Stimulated activated CD8-positive, alpha-beta memory T cell treated with anti-CD3 and anti-CD28 coated beads, Interleukin-12 subunit alpha, Interleukin-12 subunit beta, amount 100 ng/mL, for 4 hours (primary cell): ENCODE data around the gene RIOX2.

Experiments
- DNase-seq: peaks from one replicate; pipeline ENCODE4 v3.0.0-alpha.2; 2020; ENCODE audit warnings: low read depth

Gene RIOX2

DNA sequence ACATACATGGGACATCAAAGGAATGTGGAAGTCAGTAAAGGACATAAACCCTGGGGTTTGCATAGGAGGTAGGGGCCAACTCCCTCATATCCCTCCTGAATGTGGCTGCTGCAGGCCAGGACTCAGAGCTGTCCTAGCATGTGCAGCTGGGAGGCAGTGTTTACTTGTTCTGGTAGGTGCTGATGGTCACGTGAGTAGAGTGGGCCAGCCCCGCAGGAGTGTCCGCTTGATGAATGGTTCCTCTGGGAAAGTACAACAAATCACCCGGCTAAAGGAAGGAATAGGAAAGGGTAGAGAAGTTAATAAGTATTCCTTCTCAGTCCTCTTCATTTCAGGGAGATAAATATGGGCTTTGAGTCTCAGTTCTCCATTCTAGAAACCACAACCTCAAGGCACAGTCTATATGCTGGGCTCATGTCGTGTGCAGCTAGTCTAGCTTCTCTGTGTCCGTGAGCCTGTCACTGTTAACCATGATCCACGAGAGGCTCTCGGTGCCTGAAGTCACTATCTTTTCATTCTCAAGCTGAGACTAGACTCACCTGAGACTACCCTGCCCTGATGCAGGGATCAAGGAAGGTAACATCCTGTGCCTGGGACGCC is 17.9 kb downstream of the RIOX2 start:
- no peak for DNase-seq

DNA sequence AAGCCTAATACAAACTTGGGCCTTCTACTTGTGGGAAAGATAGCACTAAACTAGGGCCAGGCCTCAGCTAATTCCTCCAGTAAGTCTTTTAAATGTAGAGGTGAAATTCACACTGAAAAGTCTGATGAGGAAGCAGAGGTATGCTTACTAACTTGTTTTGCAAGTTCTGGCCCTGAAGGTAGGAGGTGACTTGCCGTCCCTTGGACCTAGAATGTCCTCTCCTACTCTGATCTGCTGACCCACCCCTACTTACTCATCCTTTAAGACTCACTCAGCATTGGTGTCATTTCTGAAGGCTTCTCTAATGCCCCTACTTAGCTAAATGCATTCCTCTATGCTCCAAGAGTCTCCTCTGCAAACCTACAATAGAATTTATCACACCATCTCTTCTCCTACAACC is 19.4 kb downstream of the RIOX2 start:
- no peak for DNase-seq

DNA sequence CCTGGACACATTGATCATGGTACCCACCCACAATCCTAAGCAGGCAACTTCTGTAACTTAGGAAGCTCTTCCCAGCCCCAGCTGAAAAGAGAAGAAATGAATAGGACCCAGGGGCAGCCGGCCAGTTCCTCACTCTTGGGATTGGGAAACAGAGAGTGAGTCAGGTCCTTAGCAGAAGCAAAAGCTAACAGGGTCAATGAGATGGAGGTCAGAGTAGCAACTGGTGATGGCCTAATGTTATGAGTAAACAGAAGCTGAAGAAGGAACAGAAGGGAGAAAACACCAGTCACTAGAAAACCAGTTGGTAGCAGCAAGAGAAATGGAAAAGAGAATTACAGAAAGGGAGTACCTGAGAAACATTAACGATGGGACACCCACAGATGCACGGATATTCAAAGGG is 20.0 kb downstream of the RIOX2 start:
- no peak for DNase-seq

DNA sequence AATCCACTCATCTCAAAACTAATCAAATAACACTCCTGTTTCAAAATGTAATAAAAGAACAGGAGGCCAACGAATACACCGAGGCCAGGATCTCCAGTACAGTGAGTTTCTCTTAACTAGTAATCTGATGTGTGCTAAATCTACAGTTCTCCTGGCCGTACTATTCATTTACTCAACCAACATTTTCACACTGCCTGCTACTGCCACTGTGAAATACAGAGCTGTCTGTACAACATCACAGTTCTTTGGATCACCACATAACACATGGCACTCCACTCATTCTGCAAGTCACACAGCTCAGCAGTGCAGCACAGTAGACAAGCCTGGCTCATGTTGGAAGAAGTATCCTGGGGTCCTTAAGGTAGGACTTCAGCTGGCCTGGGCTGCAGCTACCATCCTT is 21.9 kb downstream of the RIOX2 start:
- no peak for DNase-seq

DNA sequence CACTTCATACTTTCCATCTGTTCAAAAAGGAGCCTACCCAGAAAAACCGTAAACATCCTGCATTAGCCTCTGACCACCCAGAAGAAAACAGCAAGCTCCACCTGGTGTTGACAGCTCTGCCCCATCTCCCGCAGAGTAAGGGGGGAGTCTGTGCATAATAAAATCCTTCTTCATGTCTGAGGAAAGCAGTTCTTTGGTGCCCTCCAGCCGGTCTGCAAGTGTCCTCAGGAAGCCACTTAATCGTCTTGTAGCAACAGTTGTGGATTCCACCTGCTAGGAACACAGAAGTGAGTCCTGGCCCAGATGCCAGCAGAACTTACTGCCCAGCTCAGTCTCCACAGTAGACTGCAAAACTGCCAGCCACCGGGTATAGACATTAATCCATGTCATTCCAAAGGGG is 22.5 kb downstream of the RIOX2 start:
- DNase-seq, result no peak

DNA sequence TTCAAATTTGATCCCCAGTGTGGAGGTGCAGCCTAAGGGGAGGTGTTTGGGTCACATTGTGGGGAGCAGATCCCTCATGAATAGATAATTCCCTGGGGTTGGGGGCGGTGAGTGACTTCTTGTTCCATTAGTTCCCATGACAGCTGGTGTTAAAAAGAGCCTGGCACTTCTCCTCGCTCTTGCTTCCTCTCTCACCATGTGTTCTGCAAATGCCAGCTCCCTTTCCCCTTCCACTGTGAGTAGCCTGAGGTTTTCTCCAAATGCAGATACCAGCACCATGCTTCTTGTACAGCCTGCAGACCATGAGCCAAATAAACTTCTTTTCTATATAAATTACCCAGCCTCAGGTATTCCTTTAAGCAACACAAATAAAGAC is 23.1 kb downstream of the RIOX2 start:
- DNase-seq, result no peak

DNA sequence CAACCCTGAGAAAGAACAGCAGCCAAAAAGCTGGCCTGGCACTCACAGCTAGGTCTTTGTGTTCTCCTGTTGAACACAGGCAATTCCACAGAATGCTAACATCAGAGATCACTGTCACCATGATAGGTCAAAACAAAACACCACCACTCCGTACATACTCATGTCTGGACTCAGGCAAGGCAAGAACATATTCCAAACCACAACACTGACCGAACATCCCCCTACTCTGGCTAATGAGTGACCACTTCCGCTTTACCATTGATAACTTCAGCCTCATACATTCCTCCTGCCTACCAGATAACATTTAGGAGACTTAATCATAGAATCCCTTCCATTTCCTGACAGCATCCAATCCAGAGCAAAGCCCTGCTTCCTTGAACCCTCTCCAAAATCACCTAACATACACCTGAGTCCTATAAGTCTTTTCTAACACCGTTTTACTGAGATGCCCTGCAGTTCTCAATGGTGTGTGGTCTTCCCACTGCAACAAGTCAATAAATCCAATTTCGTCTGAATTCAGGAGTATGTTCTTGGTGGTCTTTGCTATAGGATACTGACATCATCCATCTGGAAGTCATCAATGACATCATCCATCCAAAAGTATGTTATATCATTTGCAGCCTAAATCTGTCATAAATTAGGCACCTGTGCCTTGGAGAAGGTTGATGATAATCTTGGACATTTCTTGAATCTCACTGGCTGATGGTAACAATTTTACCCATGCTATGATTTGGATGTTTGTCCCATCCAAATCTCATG is 23.7 kb downstream of the RIOX2 start:
- DNase-seq, result no peak

DNA sequence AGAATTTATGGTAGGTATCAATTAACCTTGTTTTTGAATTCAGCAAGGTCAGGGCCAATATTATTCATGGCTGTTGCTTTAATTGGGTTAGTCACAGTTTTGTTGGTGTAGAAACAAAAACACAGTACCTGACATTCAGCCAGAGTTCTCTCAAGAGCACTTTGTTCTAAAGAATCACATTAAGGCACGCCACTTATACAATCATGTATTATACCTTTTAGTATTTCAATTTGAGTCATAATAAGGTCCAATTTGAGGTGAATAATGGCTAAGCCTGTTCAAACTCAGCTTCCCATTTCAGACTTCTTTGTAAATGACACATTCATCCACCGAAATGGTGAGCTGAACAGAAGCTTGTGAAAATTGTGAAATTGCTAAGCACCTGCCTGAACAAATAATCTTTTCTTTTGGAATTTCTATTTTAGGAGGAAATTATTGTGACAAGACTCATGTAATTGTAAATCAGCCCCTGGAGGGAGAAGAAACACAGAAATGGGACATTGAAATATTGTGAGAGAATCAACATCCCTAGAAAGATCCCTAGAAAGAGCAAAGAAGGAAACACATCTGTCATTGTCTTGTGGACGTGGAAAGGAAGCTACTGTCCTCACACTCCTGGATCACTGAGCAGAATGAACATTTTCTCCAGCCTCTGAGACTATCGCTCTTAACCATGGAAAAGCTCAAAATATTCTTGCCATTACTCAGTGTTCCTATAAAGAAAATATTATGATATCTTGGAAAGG is 29.3 kb downstream of the RIOX2 start:
- no peak for DNase-seq

DNA sequence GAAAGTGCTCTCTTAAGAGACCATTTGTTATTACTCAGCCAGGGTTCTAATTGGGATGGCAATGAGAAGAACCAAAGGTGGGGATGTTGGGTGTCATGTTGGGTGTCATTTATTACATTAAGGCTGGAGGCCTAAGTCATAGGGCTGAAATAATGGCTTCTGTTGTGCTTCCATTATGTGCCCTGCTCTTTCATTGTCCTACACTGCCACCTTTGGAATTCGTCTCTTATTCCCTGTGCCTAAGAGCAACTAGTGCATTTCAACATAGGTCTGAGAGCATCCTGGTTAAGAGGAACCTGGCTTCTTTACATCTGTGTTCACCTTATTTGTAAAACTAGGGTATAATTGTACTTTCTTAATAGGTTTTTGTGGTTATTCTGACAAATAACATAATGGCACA is 32.2 kb downstream of the RIOX2 start:
- DNase-seq, result no peak

DNA sequence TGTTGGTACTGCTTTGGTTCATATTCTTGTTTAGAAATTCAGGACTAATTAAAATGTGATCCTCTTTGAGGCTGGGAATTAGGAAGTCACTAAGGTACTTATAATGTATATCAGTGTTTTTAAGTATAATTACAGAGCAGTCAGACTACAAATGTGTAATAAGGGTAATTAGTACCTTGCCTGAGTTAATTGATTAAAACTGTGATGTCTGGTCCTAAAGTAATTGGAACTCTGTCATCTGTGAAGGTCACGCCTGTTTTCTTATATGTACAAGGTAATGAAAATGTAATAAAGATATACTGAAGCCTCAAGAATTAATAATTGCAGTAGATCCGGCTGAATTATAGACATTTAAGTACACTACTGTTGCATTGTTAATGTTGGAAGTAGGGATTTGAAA is 32.8 kb downstream of the RIOX2 start:
- DNase-seq, result no peak

DNA sequence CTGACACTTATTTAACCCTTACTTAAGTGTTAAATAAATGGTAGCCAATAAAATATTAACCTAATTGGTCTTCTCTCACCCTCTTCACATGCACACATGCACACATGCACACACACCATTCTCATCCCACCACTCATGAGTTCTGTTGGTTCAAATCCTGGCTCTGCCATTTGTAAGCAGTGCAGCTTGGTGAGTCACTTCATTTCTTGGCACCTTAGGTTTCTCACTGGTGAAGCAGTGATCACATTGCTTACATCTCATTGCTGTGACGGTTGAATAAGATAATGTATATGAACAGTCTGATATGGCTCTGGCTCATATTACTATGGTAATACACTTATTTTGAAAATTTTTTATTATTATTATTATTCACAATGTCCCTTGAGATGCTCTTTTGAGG is 33.8 kb downstream of the RIOX2 start:
- no peak for DNase-seq

DNA sequence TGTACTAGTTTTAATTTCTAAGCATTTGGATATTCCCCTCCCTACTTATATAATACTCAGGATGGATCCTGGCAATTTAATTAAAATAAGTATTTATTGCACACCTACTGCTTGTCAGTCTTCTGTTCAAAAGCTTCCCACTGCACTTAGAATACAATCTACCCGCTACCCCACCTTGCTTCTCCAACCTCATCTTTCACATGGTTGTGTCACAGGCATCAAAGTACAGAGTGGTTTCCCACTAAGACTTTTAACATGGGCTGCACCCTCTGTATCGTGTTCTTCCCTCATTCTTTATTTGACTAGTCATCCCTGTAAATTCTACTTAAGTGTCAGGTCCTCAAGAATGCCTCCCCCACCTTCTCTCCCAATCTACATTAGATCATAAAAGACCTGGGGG is 35.0 kb downstream of the RIOX2 start:
- DNase-seq, result no peak

DNA sequence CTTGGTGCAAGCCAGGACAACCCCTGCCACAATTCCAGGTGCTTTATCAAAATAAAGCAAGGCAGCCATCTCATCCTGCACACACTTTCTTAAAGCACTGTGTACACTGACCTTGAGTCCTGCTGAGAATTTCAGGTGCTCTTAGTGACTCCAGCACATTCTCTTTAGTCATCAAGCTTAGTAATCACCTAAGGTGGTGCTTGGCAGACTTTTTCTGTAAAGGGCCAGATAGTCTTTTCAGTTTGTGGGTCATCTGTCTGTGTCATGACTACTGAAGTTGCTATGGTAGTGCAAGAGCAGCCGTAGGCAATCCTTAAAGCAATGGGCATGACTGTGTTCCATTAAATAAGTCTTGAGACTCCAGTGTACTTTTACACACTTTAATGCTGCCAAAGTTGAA is 36.4 kb downstream of the RIOX2 start:
- no peak for DNase-seq

DNA sequence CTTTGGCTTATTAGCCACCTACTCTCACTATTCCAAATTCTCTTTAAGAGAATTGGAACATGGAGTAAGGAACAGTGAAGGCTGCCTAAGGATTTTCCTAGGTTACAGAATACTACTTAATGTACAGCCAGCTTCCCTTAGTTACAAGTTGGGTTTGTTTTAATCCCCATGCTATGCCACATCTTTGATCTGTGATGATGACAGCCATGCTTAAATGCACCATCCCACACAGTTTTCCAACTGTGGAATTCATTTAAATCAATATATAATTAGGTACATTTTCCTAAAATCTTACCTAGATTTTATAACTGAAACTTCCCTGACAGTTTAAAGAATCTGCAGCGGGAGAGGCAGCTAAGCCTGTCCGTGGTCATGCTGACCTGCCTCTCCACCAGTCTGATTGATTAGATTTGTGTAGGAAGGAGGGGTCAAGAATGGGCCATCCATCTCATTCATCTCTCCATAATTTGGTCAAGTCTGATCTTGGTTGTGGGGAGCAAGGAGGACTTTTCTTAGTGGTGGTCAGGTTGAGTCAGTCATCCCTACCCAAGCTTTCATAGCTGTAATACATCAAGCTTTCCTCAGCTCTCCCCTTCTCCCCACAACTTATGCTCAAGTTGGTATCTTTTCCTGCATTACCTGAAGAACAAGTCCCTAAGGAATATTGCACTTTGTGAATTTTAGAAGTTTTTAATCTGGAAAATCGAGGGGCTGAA is 37.1 kb downstream of the RIOX2 start:
- DNase-seq, result no peak

DNA sequence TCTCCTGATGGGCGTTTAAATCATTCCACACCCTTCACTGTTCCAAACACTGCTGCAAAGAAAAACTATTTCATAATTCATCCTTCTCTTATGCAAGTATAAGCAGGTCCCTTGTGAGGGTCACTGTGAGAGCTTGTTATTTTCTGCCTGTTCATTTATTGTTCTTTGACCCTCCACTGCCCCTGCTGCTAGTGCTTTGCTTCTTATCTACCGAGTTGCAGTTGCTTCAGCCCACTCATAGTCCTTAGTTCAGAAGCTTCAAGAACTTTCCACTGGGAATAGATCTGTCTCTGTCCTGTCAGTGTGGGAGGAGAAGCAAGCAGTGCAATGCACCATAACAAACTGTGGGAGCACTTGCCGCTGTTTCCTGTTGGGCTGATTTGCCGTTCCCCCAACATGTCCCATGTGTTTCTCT is 39.8 kb downstream of the RIOX2 start:
- DNase-seq, result no peak

DNA sequence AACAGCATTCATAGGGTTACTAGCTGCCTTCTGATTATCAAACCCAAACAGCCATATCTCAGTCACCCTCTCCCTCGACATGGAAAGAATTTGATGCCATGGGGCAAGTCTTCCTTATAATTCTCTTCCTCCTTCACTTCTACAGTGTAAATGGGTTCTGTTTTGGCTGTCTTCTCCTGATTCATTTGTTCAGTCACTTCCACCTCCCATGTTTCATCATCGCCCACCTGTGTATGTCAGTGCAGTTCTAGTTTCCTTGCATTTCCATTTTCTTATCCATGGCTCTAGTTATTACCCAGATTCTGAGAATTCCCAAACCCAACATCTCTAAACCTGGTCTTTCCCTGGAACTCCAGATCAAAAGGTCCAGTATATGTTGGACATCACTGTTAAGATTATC is 41.0 kb downstream of the RIOX2 start:
- no peak for DNase-seq

DNA sequence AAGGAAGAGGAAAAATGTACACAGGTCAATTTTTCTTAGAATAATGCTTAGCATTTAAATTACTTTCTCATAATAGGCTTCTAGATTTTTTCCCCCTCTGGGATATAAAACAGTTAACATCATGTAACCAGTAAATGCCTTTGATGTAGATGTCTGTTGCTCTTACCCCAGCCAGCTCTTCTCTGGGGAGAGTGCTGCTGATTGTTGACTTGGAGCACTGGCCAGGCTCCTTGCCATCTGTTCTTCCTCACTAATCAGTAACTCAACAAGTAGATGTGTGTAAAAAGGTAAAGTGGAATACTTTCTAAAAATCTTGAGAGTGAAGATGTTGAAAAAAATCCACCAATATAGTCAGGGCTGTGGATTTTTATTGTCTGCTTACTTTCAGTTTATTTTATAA is 42.2 kb downstream of the RIOX2 start:
- no peak for DNase-seq

DNA sequence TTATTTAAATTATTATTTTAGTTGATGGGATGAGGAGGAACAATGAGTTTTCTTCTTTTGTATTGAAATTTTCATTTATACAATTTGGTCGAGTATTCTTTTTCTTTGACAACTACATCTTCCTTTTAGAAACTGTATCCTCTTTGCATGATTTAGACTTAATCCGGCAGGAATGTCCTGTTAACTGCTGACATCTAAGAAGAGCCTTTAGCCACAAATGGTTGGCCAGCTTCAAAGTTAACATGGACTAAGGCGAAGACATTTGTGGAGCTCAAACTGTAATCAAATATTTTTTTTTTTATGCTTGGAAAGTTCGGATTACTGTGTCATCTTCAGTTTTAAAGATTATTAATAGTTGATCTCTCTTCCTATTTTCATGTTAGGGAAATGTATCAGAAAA is 43.2 kb downstream of the RIOX2 start:
- no peak for DNase-seq

DNA sequence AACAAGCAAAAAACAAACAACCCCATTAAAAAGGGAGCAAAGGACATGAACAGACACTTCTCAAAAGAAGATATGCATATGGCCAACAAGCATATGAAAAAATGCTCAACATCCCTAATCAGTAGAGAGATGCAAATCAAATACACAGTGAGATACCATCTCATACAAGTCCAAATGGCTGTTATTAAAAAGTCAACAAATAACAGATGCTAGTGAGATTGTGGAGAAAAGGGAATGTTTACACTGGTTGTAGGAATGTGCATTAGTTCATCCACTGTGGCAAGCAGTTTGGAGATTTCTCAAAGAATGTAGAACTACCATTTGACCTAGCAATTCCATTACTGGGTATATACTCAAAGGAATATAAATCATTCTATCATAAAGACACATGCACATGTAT is 44.5 kb downstream of the RIOX2 start:
- no peak for DNase-seq

DNA sequence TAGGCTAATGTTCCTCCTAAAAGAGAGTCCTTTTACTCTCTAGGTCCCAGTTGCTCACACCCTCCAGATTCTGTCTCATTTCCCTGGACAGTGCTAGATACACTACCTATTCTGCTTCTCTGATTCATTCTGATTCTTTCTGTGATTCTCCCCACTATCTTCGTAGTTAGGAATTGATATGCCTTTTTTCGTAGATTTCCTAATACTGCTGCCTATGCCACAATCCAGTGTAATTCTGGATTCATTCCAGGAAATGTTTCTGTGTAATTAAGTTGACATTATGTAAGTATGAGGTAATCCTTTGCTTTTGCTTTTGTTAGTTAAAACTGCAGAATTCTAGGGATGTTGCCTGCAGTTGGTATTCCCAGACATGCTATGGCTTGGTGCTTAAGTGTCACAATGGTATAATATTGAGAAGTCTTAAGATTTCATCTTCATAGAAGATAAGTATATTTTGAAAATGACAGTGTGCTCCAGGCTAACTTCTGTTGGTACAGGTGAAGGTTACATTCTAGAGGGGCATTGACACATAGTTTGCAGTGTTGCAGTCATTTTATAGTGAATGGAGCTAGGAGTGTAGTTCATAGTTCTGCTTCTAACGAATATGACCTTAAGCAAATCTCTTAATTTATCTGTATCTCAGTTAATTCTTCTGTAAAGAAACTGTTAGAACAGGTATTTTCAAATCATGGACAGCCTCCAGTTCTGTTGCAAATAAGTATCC is 54.3 kb downstream of the RIOX2 start:
- no peak for DNase-seq

DNA sequence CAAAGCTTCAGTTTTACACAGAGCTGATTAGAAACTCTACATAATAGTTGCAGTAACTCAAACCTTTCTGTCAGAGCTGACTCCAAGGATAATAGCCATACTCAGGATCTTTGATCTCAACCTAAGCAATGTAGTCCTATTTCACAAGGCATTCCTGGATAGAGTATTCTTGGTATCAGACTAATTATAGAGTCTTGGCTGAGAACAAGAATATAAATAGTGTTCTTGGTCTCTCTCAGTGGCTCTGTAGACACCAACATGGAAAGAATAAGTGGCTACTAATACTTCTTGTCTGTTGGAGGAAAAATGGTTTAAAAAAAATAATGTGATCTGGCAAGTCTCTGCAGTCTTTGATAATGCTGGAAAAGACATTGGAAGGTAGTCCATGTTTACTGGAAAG is 55.7 kb downstream of the RIOX2 start:
- no peak for DNase-seq

DNA sequence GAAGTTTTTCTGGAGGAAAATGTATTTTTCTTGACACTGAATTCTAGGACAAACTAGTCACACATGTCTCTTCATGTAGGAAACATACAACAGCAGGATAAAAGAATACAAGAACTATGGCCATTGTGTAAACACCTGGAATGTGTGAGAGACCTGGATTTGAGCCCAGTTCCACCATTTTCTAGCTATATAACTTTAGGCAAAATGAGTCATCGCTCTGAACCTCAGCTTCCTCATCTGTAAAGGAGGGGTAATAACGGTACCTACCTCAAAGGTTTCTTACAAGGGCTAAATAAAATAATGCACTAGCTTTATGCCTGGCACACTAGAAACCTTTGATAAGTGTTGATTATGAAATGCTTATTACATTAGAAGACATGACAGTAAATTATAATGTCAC is 57.8 kb downstream of the RIOX2 start:
- DNase-seq, result no peak
